CD4-positive, alpha-beta T cell (primary cell): Measurements from ENCODE around the gene TDRD9. TPM values are rescaled to one million over a fixed set of nuclear protein-coding genes. Genes with fewer than 3 reads are reported as not detected.

Source experiments
- ATAC-seq: fragments of 200-7000 bp; cut with Tn5 transposase; one replicate; pipeline ENCODE4 v1.10.0; 2022; ENCODE audit warnings: mild to moderate bottlenecking; ENCODE audit not compliant: poor library complexity
- CTCF ChIA-PET: fragments of 350-600 bp; sonication (Branson Sonifier 250); formaldehyde crosslinking; loops from one replicate; lab custom pipeline; 2021; ENCODE audit warnings: antibody characterized with exemption, inconsistent platforms; lab: Charles Lee
- POLR2A ChIA-PET: fragments of 350-600 bp; sonication (Branson Sonifier 250); formaldehyde crosslinking; loops from one replicate; lab custom pipeline; 2021; ENCODE audit warnings: antibody characterized with exemption, inconsistent platforms; lab: Charles Lee
- DNase-seq, 14 experiments: peaks; one replicate each; pipeline ENCODE4 v3.0.0-alpha.2; 2013 to 2020; ENCODE audit warnings: mixed read lengths in 2 of 14
- H3K27ac ChIP-seq, 2 donors: one replicate each; pipeline versions ENCODE4 v1.5.1 to v1.7.0; 2013; ENCODE audit warnings: low read length in 2 of 2, low read depth in 1 of 2, mild to moderate bottlenecking in 1 of 2
- H3K27me3 ChIP-seq, 2 experiments: 1 replicate in 1 of 2; 2 replicates in 1 of 2; pipeline versions ENCODE4 v1.6.1 to v1.7.0; 2013; ENCODE audit warnings: low read length in 2 of 2, control low read depth in 1 of 2, mild to moderate bottlenecking in 1 of 2, moderate library complexity in 1 of 2; ENCODE audit not compliant: insufficient read depth in 2 of 2, control insufficient read depth in 1 of 2
- H3K36me3 ChIP-seq: one replicate; pipeline ENCODE4 v1.6.1; 2013; ENCODE audit warnings: low read length, control low read depth; ENCODE audit not compliant: insufficient read depth
- H3K4me1 ChIP-seq: one replicate; pipeline ENCODE4 v1.6.1; 2013; ENCODE audit warnings: low read length, control low read depth; ENCODE audit not compliant: insufficient read depth
- H3K4me3 ChIP-seq: one replicate; pipeline ENCODE4 v1.5.1; 2013; ENCODE audit warnings: mild to moderate bottlenecking, low read length, moderate library complexity
- H3K9me3 ChIP-seq, 2 experiments: 1 replicate in 1 of 2; 2 replicates in 1 of 2; pipeline versions ENCODE4 v1.6.1 to v1.7.0; 2013; ENCODE audit warnings: low read length in 2 of 2, mild to moderate bottlenecking in 2 of 2, control low read depth in 1 of 2, moderate library complexity in 1 of 2; ENCODE audit not compliant: control insufficient read depth in 1 of 2, insufficient read depth in 1 of 2
- H3K27ac Mint-ChIP-seq: one replicate; pipeline ENCODE4 v1.8.0; 2020; ENCODE audit warnings: mixed read lengths
- H3K27me3 Mint-ChIP-seq: one replicate; pipeline ENCODE4 v1.8.0; 2021; ENCODE audit warnings: mixed read lengths
- H3K36me3 Mint-ChIP-seq: one replicate; pipeline ENCODE4 v1.8.0; 2021; ENCODE audit warnings: low read depth, mixed read lengths
- H3K4me1 Mint-ChIP-seq: one replicate; pipeline ENCODE4 v1.8.0; 2021; ENCODE audit warnings: low read depth, mixed read lengths
- H3K4me3 Mint-ChIP-seq: one replicate; pipeline ENCODE4 v1.8.0; 2020; ENCODE audit warnings: mild to moderate bottlenecking, mixed read lengths
- H3K9me3 Mint-ChIP-seq: one replicate; pipeline ENCODE4 v1.8.0; 2020; ENCODE audit warnings: mixed read lengths
- intact Hi-C, 2 experiments: fragments of 100-400 bp; cut with DNase I in 1 of 2; cut with micrococcal nuclease in 1 of 2; formaldehyde crosslinking; loops; one replicate each; pipeline versions ENCODE4 v1.15.1 to v1.9.0; 2023 to 2025; cut with DNase I, micrococcal nuclease
- total RNA-seq, 174 experiments: library from RNA in 2 of 174; stranded (reverse) in 2 of 174; gene quantifications; one replicate each; pipeline ENCODE4 v1.2.3 and lab custom pipeline; 2021 to 2026
- TF ChIP-seq, protein P1 (sequence below): fragments of 200-600 bp; IDR thresholded peaks from one replicate; pipeline ENCODE4 v1.8.0; 2022; ENCODE audit warnings: antibody characterized with exemption, mild to moderate bottlenecking

The TDRD9 gene
- total RNA-seq, 2 experiments from 2014 or later = 0.17 to 0.27 TPM

GRCh38 chr14:104075530-104076151 is 147.4 kb downstream of the TDRD9 start:
- TF ChIP-seq, protein P1, sequence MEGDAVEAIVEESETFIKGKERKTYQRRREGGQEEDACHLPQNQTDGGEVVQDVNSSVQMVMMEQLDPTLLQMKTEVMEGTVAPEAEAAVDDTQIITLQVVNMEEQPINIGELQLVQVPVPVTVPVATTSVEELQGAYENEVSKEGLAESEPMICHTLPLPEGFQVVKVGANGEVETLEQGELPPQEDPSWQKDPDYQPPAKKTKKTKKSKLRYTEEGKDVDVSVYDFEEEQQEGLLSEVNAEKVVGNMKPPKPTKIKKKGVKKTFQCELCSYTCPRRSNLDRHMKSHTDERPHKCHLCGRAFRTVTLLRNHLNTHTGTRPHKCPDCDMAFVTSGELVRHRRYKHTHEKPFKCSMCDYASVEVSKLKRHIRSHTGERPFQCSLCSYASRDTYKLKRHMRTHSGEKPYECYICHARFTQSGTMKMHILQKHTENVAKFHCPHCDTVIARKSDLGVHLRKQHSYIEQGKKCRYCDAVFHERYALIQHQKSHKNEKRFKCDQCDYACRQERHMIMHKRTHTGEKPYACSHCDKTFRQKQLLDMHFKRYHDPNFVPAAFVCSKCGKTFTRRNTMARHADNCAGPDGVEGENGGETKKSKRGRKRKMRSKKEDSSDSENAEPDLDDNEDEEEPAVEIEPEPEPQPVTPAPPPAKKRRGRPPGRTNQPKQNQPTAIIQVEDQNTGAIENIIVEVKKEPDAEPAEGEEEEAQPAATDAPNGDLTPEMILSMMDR = peak; percentile 14
- Mint-ChIP-seq H3K9me3 (peaks cover 9% of the 10 kb centered on the region), H3K27me3 (peaks cover 5% of the 10 kb centered on the region), H3K36me3 (no peaks in the 10 kb centered on the region), H3K4me1 (peaks cover 20% of the 10 kb centered on the region), H3K4me3 (no peak overlapping the region), H3K27ac (no peak overlapping the region)
- CTCF ChIA-PET = interaction anchor here (0.9 kb wide), 1 partner anchor 259 kb away, joined by 3 read pairs; no protein-coding TSS in a partner anchor
- no peak overlapping the region for H3K4me3 ChIP-seq
- H3K27ac ChIP-seq = no peak overlapping the region
- POLR2A ChIA-PET = interaction anchor here (1.0 kb wide), 1 partner anchor 255 kb away, joined by 3 read pairs; no protein-coding TSS in a partner anchor
- intact Hi-C loops = loop anchor here in 1 of 2 experiments (5.0 to 10.0 kb wide), 3 partner anchors 62 to 1189 kb away; partner anchors contain the start of gene KIF26A
- H3K4me1 ChIP-seq = peaks cover 19% of the 10 kb centered on the region
- no peak for DNase-seq
- no peaks in the 10 kb centered on the region for H3K36me3 ChIP-seq
- H3K27me3 ChIP-seq = no peaks in the 10 kb centered on the region
- no peak for ATAC-seq
- peaks cover 5% of the 10 kb centered on the region in 2 experiments for H3K9me3 ChIP-seq

- Histone ChIP-seq H3K4me3 (no peak overlapping the region), H3K36me3 (no peaks in the 10 kb centered on the region), H3K4me1 (peaks cover 19% of the 10 kb centered on the region), H3K27me3 (no peaks in the 10 kb centered on the region), H3K27ac (no peak overlapping the region), H3K9me3 (peaks cover 5% of the 10 kb centered on the region in 2 experiments)
- no peak overlapping the region for H3K4me3 Mint-ChIP-seq
- POLR2A ChIA-PET = interaction anchor here (1.0 kb wide), 1 partner anchor 256 kb away, joined by 3 read pairs; no protein-coding TSS in a partner anchor
- H3K9me3 Mint-ChIP-seq = peaks cover 9% of the 10 kb centered on the region
- no peaks in the 10 kb centered on the region for H3K36me3 Mint-ChIP-seq
- CTCF ChIA-PET = no interaction called here
- intact Hi-C loops = loop anchor here in 1 of 2 experiments (5.0 to 10.0 kb wide), 3 partner anchors 61 to 1188 kb away; partner anchors contain the start of gene KIF26A
- H3K27me3 Mint-ChIP-seq = peaks cover 5% of the 10 kb centered on the region
- no peak for ATAC-seq
- TF ChIP-seq, protein P1 = no peak
- no peak overlapping the region for H3K27ac Mint-ChIP-seq
- peaks cover 20% of the 10 kb centered on the region for H3K4me1 Mint-ChIP-seq
- peak in 2 of 14 experiments; percentile 20 to 33 for DNase-seq
Observed at GRCh38 chr14:104076743-104077142, 148.5 kb downstream of the TDRD9 start.

- peak; percentile 77 to 92 (median 82) for DNase-seq
- ChIA-PET POLR2A (interaction anchor here (0.6 to 1.0 kb wide), 3 partner anchors 28 to 486 kb away, joined by 3 to 4 read pairs (median 3); no protein-coding TSS in a partner anchor), CTCF (interaction anchor here (0.6 to 1.5 kb wide), 17 partner anchors 9 to 486 kb away, joined by 3 to 19 read pairs (median 4); no protein-coding TSS in a partner anchor)
- no peak overlapping the region for H3K4me3 ChIP-seq
- H3K27ac Mint-ChIP-seq = no peak overlapping the region
- H3K27me3 ChIP-seq = no peaks in the 10 kb centered on the region
- peak overlapping the region; percentile 54 for H3K4me3 Mint-ChIP-seq
- no peaks in the 10 kb centered on the region for H3K36me3 Mint-ChIP-seq
- intact Hi-C loops = loop anchor here (1.0 to 10.0 kb wide), 6 partner anchors 59 to 1187 kb away; partner anchors contain the start of gene KIF26A (in 1 of the 2)
- H3K4me1 Mint-ChIP-seq = peaks cover 20% of the 10 kb centered on the region
- H3K36me3 ChIP-seq = no peaks in the 10 kb centered on the region
- H3K27me3 Mint-ChIP-seq = peaks cover 8% of the 10 kb centered on the region
- H3K27ac ChIP-seq = peak overlapping the region in 1 of 2 donors; percentile 9
- ATAC-seq = peak; percentile 99
- peaks cover 19% of the 10 kb centered on the region for H3K4me1 ChIP-seq
- peaks cover 4% of the 10 kb centered on the region for H3K9me3 Mint-ChIP-seq
- peaks cover 4 to 5% of the 10 kb centered on the region in 2 experiments for H3K9me3 ChIP-seq
- TF ChIP-seq, protein P1 = peak; percentile 100
Observed at GRCh38 chr14:104078031-104078455, 149.8 kb downstream of the TDRD9 start.
